22Rv1 (cell line): ENCODE results near the gene PTPRR.

Experiments used
- H3K27ac ChIP-seq: fragments of 450-650 bp; 2 replicates; pipeline ENCODE4 v1.5.1; 2017
- ZFX ChIP-seq: fragments of 450-650 bp; IDR thresholded peaks from 2 replicates; pipeline ENCODE4 v1.6.1; 2017; ENCODE audit warnings: antibody characterized with exemption, borderline replicate concordance
- TF ChIP-seq, protein P1 (sequence below): fragments of 450-650 bp; IDR thresholded peaks from 2 replicates; pipeline ENCODE4 v1.5.1; 2017; ENCODE audit warnings: mild to moderate bottlenecking

The PTPRR gene

DNA sequence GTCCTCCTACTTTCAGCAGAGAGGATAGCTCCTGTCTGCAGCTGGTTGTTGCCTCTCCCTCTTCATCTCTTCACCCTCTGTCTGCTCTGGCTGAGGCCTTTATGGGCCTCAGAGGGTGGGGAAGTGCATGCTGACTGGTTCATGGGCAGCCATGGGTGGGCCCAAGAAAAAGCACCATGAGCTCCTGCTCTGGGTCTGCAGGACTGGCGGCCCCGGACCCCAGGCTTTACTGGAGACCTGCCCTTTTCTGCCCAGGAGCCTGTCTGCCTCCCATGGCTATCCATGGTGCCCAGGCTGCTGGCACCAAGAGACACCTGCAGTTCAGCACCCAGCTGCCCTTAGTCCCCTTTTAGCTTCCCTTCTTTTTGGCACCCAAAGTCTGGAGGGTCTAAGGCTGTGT is 137.1 kb downstream of the PTPRR start:
- TF ChIP-seq ZFX = no peak
- TF ChIP-seq, protein P1, sequence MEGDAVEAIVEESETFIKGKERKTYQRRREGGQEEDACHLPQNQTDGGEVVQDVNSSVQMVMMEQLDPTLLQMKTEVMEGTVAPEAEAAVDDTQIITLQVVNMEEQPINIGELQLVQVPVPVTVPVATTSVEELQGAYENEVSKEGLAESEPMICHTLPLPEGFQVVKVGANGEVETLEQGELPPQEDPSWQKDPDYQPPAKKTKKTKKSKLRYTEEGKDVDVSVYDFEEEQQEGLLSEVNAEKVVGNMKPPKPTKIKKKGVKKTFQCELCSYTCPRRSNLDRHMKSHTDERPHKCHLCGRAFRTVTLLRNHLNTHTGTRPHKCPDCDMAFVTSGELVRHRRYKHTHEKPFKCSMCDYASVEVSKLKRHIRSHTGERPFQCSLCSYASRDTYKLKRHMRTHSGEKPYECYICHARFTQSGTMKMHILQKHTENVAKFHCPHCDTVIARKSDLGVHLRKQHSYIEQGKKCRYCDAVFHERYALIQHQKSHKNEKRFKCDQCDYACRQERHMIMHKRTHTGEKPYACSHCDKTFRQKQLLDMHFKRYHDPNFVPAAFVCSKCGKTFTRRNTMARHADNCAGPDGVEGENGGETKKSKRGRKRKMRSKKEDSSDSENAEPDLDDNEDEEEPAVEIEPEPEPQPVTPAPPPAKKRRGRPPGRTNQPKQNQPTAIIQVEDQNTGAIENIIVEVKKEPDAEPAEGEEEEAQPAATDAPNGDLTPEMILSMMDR = no peak
- H3K27ac ChIP-seq = no peak overlapping the region

DNA sequence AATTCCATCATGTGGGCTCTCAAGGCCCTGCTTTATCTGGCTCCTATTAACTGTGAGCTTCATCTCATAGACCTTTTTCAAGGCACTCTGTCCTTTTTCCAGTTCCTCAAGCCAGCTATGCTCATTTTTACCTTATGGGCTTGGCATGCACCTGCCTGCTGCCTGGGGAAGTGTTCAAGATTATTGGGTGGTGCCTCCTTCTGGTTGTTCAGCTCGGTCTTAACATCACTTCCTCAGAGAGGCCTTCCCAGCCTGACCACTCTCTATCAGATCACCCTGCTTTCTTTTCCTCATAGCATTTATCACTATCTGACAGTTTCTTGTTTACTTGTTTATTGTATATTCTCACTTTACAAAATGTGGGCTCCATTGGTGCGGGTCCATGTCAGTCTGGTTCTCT is 141.3 kb downstream of the PTPRR start:
- H3K27ac ChIP-seq = no peak overlapping the region
- TF ChIP-seq, protein P1 = no peak
- no peak for TF ChIP-seq ZFX

DNA sequence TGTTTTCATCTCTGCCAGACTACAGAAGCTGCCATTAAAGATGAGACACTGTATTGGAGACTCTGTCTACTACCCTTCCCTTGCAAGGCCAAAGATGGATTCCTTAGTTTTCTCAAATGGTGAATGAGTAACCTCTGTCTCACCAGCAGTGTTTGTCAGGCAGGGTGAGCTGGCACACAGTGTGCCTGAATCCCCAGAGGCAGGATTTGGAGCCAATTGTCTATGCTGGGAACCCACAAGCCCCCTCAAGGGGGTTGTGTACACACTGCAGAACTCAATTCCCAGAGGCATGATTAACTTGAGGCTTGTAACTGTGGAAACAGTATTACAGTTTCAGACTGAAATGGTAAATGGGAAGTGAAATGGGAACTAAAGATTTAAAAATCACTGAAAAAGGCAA is 146.5 kb downstream of the PTPRR start:
- no peak for TF ChIP-seq ZFX
- TF ChIP-seq, protein P1 = no peak
- H3K27ac ChIP-seq = no peak overlapping the region

DNA sequence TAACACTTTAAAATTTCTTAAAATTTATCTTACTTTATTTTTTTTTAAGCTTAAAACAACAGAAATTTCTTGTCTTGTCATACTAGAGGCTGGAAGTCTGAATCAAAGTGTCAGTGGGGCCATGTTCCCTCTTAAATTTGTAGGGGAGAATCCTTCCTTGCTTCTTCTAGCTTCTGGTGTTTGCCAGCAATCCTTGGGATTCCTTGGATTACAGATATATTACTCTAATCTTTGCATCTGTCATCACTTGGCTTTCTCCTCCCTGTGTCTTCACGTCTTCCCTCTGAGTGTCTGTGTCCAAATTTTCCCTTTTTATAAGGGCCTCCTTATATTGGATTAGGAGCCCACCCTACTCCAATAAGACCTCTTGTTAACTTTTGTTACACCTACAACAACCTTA is 147.7 kb downstream of the PTPRR start:
- TF ChIP-seq, protein P1 = no peak
- no peak for TF ChIP-seq ZFX
- no peak overlapping the region for H3K27ac ChIP-seq

DNA sequence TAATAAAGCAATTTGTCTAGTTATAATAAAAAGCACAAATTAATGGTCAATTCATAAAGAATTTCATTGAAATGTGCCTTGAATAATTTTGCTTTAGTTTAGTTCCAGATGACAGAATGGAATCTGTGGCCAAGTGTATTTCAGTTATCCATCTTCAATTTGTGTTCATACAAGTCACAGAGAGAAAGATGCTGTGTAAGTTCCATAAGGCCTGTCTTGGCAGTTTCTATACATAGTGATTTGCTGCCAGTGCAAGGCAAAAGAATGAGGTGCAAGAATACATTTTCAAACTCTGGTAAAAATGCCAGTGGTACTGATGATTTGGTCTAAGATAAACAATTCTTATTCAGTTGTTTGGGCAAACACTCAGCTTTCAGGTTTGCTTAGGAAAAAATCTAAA is 149.0 kb downstream of the PTPRR start:
- no peak overlapping the region for H3K27ac ChIP-seq
- TF ChIP-seq ZFX = no peak
- TF ChIP-seq, protein P1 = no peak

DNA sequence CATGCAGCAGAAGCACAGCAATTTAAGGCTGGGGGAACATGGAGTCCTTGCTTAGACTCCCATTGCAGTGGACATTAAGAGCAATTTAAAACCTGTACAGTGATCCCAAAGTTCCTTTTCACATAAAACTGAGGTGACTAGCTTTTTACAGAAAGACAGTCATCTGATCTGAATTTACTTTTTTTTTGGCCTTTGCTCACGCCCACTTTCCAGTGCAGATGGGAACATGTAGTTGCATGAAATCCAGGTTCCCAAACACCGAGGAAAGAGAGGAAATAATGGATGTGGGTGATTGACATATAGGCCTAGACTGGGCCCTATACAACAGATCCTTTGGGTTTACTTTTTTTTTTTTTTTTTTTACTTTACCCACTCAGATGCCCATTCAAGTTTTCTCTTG is 156.9 kb downstream of the PTPRR start:
- TF ChIP-seq, protein P1 = no peak
- TF ChIP-seq ZFX = no peak
- H3K27ac ChIP-seq = no peak overlapping the region

DNA sequence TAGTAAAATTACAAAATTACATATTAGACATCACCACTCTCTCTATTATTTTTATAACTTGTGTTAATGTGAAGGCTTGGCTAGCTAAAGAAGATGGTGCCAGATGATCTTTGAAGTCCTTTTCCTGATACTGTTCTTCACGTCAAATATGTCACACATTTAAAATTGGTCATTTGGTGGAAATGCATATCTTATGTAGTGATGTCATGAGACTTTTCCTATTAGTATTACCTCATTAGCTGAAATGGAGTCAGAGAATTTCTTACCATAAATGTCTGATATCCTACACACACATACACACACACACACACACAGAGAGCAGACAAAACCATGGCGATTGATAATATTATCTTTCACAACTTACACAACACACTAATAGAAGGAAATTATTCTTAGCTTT is 158.5 kb downstream of the PTPRR start:
- TF ChIP-seq ZFX = no peak
- TF ChIP-seq, protein P1 = no peak
- H3K27ac ChIP-seq = no peak overlapping the region
